H1 (cell line): ENCODE data around the gene PLD5. TPM values are rescaled to one million over a fixed set of nuclear protein-coding genes. Genes with fewer than 3 reads are reported as not detected.
A peak's percentile ranks its signal among the peaks of the same experiment; 100 is the strongest.

ENCODE experiments used
- CTCF ChIA-PET: fragments of 300-600 bp; sonication (Branson Sonifier 250); formaldehyde crosslinking; loops from one replicate; lab custom pipeline; 2021; ENCODE audit not compliant: partially characterized antibody; lab: Charles Lee
- POLR2A ChIA-PET: fragments of 300-600 bp; sonication (Branson Sonifier 250); formaldehyde crosslinking; loops from one replicate; lab custom pipeline; 2021; ENCODE audit warnings: inconsistent platforms; ENCODE audit not compliant: partially characterized antibody; lab: Charles Lee
- DNase-seq, 2 experiments: peaks; one replicate each; pipeline versions ENCODE4 v3.0.0 to v3.0.0-alpha.2; 2010 to 2022; ENCODE audit warnings: low spot score in 2 of 2, low read depth in 1 of 2, mixed read lengths in 1 of 2
- FAIRE-seq: peaks from 2 replicates; lab custom pipeline; 2011; peaks lifted over from hg19 to GRCh38; lab: Jason Lieb, UNC
- H2AFZ ChIP-seq: 2 replicates; pipeline ENCODE4 v1.8.1; 2012; ENCODE audit warnings: low read length, inconsistent platforms
- H2AK5ac ChIP-seq: 2 replicates; pipeline ENCODE4 v1.6.1; 2013; ENCODE audit warnings: low read depth, low read length
- H2BK120ac ChIP-seq: replicated peaks from 2 replicates; pipeline ENCODE3; 2013; ENCODE audit warnings: low read depth, low read length, inconsistent platforms
- H2BK12ac ChIP-seq: 2 replicates; pipeline ENCODE4 v1.6.1; 2013; ENCODE audit warnings: low read depth, low read length
- H2BK15ac ChIP-seq: 2 replicates; pipeline ENCODE4 v1.6.1; 2013; ENCODE audit warnings: low read length
- H2BK20ac ChIP-seq: 2 replicates; pipeline ENCODE4 v1.6.1; 2013; ENCODE audit warnings: low read length
- H2BK5ac ChIP-seq: 2 replicates; pipeline ENCODE4 v1.6.1; 2013; ENCODE audit warnings: low read depth, low read length
- H3K14ac ChIP-seq: 2 replicates; pipeline ENCODE4 v1.6.1; 2013; ENCODE audit warnings: inconsistent platforms; ENCODE audit not compliant: insufficient read length
- H3K18ac ChIP-seq: 2 replicates; pipeline ENCODE4 v1.6.1; 2013; ENCODE audit warnings: low read length; ENCODE audit errors: extremely low read depth
- H3K23ac ChIP-seq: 2 replicates; pipeline ENCODE4 v1.6.1; 2013; ENCODE audit warnings: inconsistent platforms; ENCODE audit not compliant: insufficient read length
- H3K23me2 ChIP-seq: 2 replicates; pipeline ENCODE4 v1.6.1; 2013; ENCODE audit warnings: low read depth, low read length
- H3K27ac ChIP-seq: 2 replicates; pipeline ENCODE4 v1.6.1; 2011; ENCODE audit warnings: low read depth, low read length, inconsistent platforms
- H3K27me3 ChIP-seq, 4 experiments: replicated peaks in 1 of 4; 1 replicate in 1 of 4; 2 replicates in 3 of 4; pipeline versions ENCODE4 v1.6.1 to v1.8.1; 2011 to 2013; ENCODE audit warnings: low read length in 3 of 4, mild to moderate bottlenecking in 3 of 4, inconsistent platforms in 2 of 4, mixed read lengths in 2 of 4, moderate library complexity in 1 of 4; ENCODE audit not compliant: control insufficient read depth in 3 of 4, insufficient read depth in 3 of 4; ENCODE audit errors: extremely low read depth in 1 of 4
- H3K36me3 ChIP-seq, 4 experiments: 2 replicates each; pipeline versions ENCODE4 v1.6.1 to v1.8.1; 2011 to 2013; ENCODE audit warnings: mild to moderate bottlenecking in 4 of 4, low read length in 3 of 4, moderate library complexity in 2 of 4, control low read depth in 1 of 4, inconsistent platforms in 1 of 4; ENCODE audit not compliant: insufficient read depth in 4 of 4, control insufficient read depth in 2 of 4
- H3K4ac ChIP-seq: replicated peaks from 2 replicates; pipeline ENCODE3; 2013; ENCODE audit warnings: low read length, low read depth, mixed read lengths, inconsistent platforms; ENCODE audit not compliant: insufficient read length
- H3K4me1 ChIP-seq, 4 experiments: replicated peaks in 1 of 4; 1 replicate in 1 of 4; 2 replicates in 3 of 4; pipeline versions ENCODE4 v1.6.1 to v1.8.1; 2011 to 2013; ENCODE audit warnings: low read length in 3 of 4, inconsistent platforms in 2 of 4, mixed read lengths in 1 of 4; ENCODE audit not compliant: insufficient read depth in 4 of 4, control insufficient read depth in 3 of 4
- H3K4me2 ChIP-seq, 2 experiments: 2 replicates each; pipeline versions ENCODE4 v1.6.1 to v1.8.1; 2011 to 2013; ENCODE audit warnings: low read depth in 2 of 2, low read length in 2 of 2, control low read depth in 1 of 2, inconsistent platforms in 1 of 2, mild to moderate bottlenecking in 1 of 2; ENCODE audit not compliant: insufficient read depth in 1 of 2
- H3K4me3 ChIP-seq, 4 experiments: fragments of 200-600, 300-600 bp in 1 of 4; sonication (generic), shearing (Covaris generic), sonication (Bioruptor Twin) in 1 of 4; 2 replicates each; pipeline versions ENCODE4 v1.5.1 to v1.8.1; 2011 to 2016; ENCODE audit warnings: low read length in 4 of 4, low read depth in 3 of 4, control low read depth in 2 of 4, inconsistent platforms in 2 of 4, mild to moderate bottlenecking in 2 of 4, mixed read lengths in 1 of 4, moderate library complexity in 1 of 4; ENCODE audit not compliant: insufficient read depth in 2 of 4; ENCODE audit errors: extremely low read depth in 1 of 4
- H3K56ac ChIP-seq: replicated peaks from 2 replicates; pipeline ENCODE3; 2013; ENCODE audit warnings: low read depth, mild to moderate bottlenecking, mixed read lengths, low read length, inconsistent platforms; ENCODE audit not compliant: insufficient read length
- H3K79me1 ChIP-seq: 2 replicates; pipeline ENCODE4 v1.6.1; 2013; ENCODE audit warnings: low read depth, low read length, control low read depth
- H3K79me2 ChIP-seq, 2 experiments: 2 replicates each; pipeline versions ENCODE4 v1.6.1 to v1.8.1; 2012 to 2013; ENCODE audit warnings: low read length in 2 of 2, mild to moderate bottlenecking in 2 of 2, inconsistent platforms in 1 of 2; ENCODE audit not compliant: insufficient read depth in 2 of 2, control insufficient read depth in 1 of 2
- H3K9ac ChIP-seq, 4 experiments: replicated peaks in 1 of 4; 1 replicate in 1 of 4; 2 replicates in 3 of 4; pipeline versions ENCODE4 v1.6.1 to v1.8.1; 2011 to 2013; ENCODE audit warnings: low read depth in 3 of 4, low read length in 3 of 4, control low read depth in 2 of 4, mild to moderate bottlenecking in 2 of 4, moderate library complexity in 2 of 4, inconsistent platforms in 1 of 4; ENCODE audit errors: extremely low read depth in 1 of 4
- H3K9me3 ChIP-seq, 2 experiments: 2 replicates each; pipeline versions ENCODE4 v1.6.1 to v1.8.1; 2012 to 2013; ENCODE audit warnings: mild to moderate bottlenecking in 2 of 2, moderate library complexity in 2 of 2, control low read depth in 1 of 2, inconsistent platforms in 1 of 2, low read depth in 1 of 2, low read length in 1 of 2, mixed read lengths in 1 of 2; ENCODE audit not compliant: insufficient read depth in 2 of 2
- H4K20me1 ChIP-seq, 2 experiments: replicated peaks in 1 of 2; 2 replicates each; pipeline versions ENCODE3 to v1.8.1; 2011 to 2013; ENCODE audit warnings: inconsistent platforms in 2 of 2, low read length in 2 of 2, mild to moderate bottlenecking in 1 of 2; ENCODE audit not compliant: insufficient read depth in 2 of 2, control insufficient read depth in 1 of 2
- H4K5ac ChIP-seq: 2 replicates; pipeline ENCODE4 v1.6.1; 2013; ENCODE audit warnings: low read length, low read depth, mixed read lengths, inconsistent platforms; ENCODE audit not compliant: insufficient read length
- H4K8ac ChIP-seq: 2 replicates; pipeline ENCODE4 v1.8.0; 2013; ENCODE audit warnings: mild to moderate bottlenecking, moderate library complexity, low read length, inconsistent platforms; ENCODE audit not compliant: insufficient read depth; ENCODE audit errors: extremely low read depth
- H4K91ac ChIP-seq: replicated peaks from 2 replicates; pipeline ENCODE3; 2013; ENCODE audit warnings: low read length, mixed read lengths, inconsistent platforms; ENCODE audit not compliant: insufficient read length
- CBX8 ChIP-seq: fragments of 300-800, 300-1000 bp; sonication (generic); IDR thresholded peaks from 2 replicates; pipeline ENCODE4 v1.7.1; 2016; ENCODE audit warnings: low read depth, low read length, borderline replicate concordance
- RBBP5 ChIP-seq: IDR thresholded peaks from 2 replicates; pipeline ENCODE4 v1.7.1; 2012; ENCODE audit warnings: low read depth, mild to moderate bottlenecking, inconsistent platforms, low read length, moderate library complexity, borderline replicate concordance
- WGBS, 2 experiments: shearing (Covaris generic) in 1 of 2; methylation state at CpG; one replicate each; pipeline versions ENCODE4 v1.1.6 to v1.1.7; 2013 to 2015; ENCODE audit warnings: low lambda C conversion rate in 2 of 2, mixed read lengths in 2 of 2, inconsistent platforms in 1 of 2, low coverage in 1 of 2, missing lambda C conversion rate in 1 of 2; ENCODE audit not compliant: insufficient replicate concordance in 2 of 2, insufficient coverage in 1 of 2, insufficient read length in 1 of 2; ENCODE audit errors: extremely low coverage in 1 of 2, missing lambda C conversion rate in 1 of 2; 5-methylcytosine and 5-hydroxymethylcytosine counted together
- polyA plus RNA-seq, 7 experiments: library from polyadenylated mRNA; depleted of rRNA in 3 of 7; stranded (reverse) in 5 of 7; unstranded in 2 of 7; fragments of >200 nt in 5 of 7; fragments of 200-250 nt in 2 of 7; gene quantifications; 1 replicate in 5 of 7; 2 replicates in 1 of 7; 4 replicates in 1 of 7; pipeline versions ENCODE4 v1.2.1 to v1.2.3, GENCODE V29; 2011 to 2013; ENCODE audit warnings: missing spikeins in 2 of 7, mixed read lengths in 2 of 7
- total RNA-seq: library from RNA; stranded (reverse); fragmentation: NEBNext Ultra II Directional; extraction: Animal tissue kit (Norgen Biotek cat#: 25700); gene quantifications from 2 replicates; pipeline ENCODE4 v1.2.1, GENCODE V29; 2021
- TF ChIP-seq, protein P1 (sequence below): IDR thresholded peaks from 2 replicates; pipeline ENCODE4 v1.6.1; 2012; ENCODE audit warnings: inconsistent platforms

The PLD5 gene
- total and polyA plus RNA-seq, 2 of the 8 experiments (the other 6 are each of a cell fraction or from before 2014, with no cell fraction given), result 0.86 to 8.5 TPM

DNA sequence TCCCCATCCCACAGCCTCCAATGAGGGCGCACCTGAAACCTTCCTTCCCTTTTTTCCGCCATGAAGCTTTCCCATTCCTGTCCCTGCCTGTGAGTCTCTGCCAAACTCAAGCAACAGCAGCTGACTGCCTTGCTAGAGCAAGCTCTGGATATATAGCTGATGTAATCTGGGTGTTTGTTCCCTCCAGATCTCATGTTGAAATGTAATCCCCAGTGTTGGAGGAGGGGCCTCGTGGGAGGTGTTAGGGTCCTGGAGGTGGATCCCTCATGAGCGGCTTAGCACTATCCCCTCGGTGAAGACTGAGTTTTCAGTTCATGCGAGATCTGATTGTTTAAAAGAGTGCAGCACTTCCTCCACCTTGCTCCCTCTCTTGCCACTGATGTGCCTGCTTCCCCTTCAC lies 321.2 kb downstream of the PLD5 start:
- H3K4me3 ChIP-seq, result no peak overlapping the region
- H2BK12ac ChIP-seq, result peak overlapping the region; percentile 44; the same call in 1 of the 2 replicates
- H3K23ac ChIP-seq, result no peak overlapping the region
- CTCF ChIA-PET, result interaction anchor here (0.6 to 2.2 kb wide), 4 partner anchors 8 to 252 kb away, joined by 3 to 11 read pairs (median 6); no protein-coding TSS in a partner anchor
- no peaks in the 10 kb centered on the region; a peak in 1 of 8 replicates for H3K36me3 ChIP-seq
- H2BK5ac ChIP-seq, result peak overlapping the region; percentile 18; the same call in 1 of the 2 replicates
- H3K79me1 ChIP-seq, result no peaks in the 10 kb centered on the region
- no peak overlapping the region for H3K4me2 ChIP-seq
- H2BK20ac ChIP-seq, result no peak overlapping the region
- H2AFZ ChIP-seq, result 0 out of 2 replicates have a peak overlapping the region, but pooled peaks have one; percentile 76
- no peak overlapping the region for H4K8ac ChIP-seq
- H2BK15ac ChIP-seq, result no peak overlapping the region
- no peak overlapping the region for H2BK120ac ChIP-seq
- 92% methylated on average over 6 of the region's 6 CpGs; no CpG with 5 or more reads in 1 of the 2 experiments for WGBS, 2 experiments
- no peak overlapping the region for H4K5ac ChIP-seq
- H3K9me3 ChIP-seq, result peaks cover 0 to 11% of the 10 kb centered on the region in 2 experiments; a peak in 1 of 4 replicates
- H3K14ac ChIP-seq, result no peak overlapping the region
- DNase-seq, result no peak
- H3K79me2 ChIP-seq, result no peaks in the 10 kb centered on the region
- peak overlapping the region; percentile 1 for H3K4ac ChIP-seq
- H4K91ac ChIP-seq, result no peak overlapping the region
- no peaks in the 10 kb centered on the region for H4K20me1 ChIP-seq
- no peak overlapping the region for H3K27ac ChIP-seq
- H3K18ac ChIP-seq, result peak overlapping the region; percentile 6; the same call in 1 of the 2 replicates
- no peaks in the 10 kb centered on the region for H3K27me3 ChIP-seq
- peaks cover 0 to 9% (median 3%) of the 10 kb centered on the region in 4 experiments; a peak in 4 of 7 replicates for H3K4me1 ChIP-seq
- no peak for FAIRE-seq
- H3K56ac ChIP-seq, result no peak overlapping the region
- POLR2A ChIA-PET, result interaction anchor here (1.1 to 1.7 kb wide), 2 partner anchors 9 to 13 kb away, joined by 3 to 4 read pairs; no protein-coding TSS in a partner anchor
- H3K23me2 ChIP-seq, result no peaks in the 10 kb centered on the region
- H2AK5ac ChIP-seq, result no peak overlapping the region
- H3K9ac ChIP-seq, result no peak overlapping the region
- TF ChIP-seq, protein P1, sequence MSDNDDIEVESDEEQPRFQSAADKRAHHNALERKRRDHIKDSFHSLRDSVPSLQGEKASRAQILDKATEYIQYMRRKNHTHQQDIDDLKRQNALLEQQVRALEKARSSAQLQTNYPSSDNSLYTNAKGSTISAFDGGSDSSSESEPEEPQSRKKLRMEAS, result no peak
- TF ChIP-seq CBX8 (no peak), RBBP5 (no peak)
